ENCODE data around the gene FYN. TPM values are rescaled to one million over a fixed set of nuclear protein-coding genes. Genes with fewer than 3 reads are reported as not detected.

Gene FYN
- total RNA-seq, 1 experiment from 2014 or later = 7.2 TPM

GRCh38 chr6:111686932-111687266, 186.4 kb downstream of the FYN start:
- no peak overlapping the region for H3K4me3 Mint-ChIP-seq (ENCODE audit: unreplicated experiment)
- no TSS peak for BruUV-seq (replicated peaks)
- H3K36me3 Mint-ChIP-seq (ENCODE audit: insufficient read depth, unreplicated experiment) = no peaks in the 10 kb centered on the region
- Histone ChIP-seq H3K4me1 (no peaks in the 10 kb centered on the region), H3K27me3 (replicated peaks; ENCODE audit: control insufficient read depth, insufficient read depth, low read length) (no peaks in the 10 kb centered on the region), H3K36me3 (ENCODE audit: control insufficient read depth, insufficient read depth, low read length) (no peaks in the 10 kb centered on the region), H3K9me3 (no peaks in the 10 kb centered on the region), H3K4me3 (ENCODE audit: low read depth, low read length) (no peak overlapping the region)
- no peak for TF ChIP-seq CTCF (IDR thresholded peaks at IDR 0.05; ENCODE audit: insufficient read depth in 1 of 2, low read depth in 1 of 2, low read length in 1 of 2, severe bottlenecking in 1 of 2, unreplicated experiment in 1 of 2)
- H3K27ac Mint-ChIP-seq (ENCODE audit: unreplicated experiment) = no peak overlapping the region
- peaks cover 3% of the 10 kb centered on the region for H3K4me1 Mint-ChIP-seq (ENCODE audit: low read depth, unreplicated experiment)
- CTCF ChIA-PET = no interaction called here
- DNase-seq = no peak
- H3K9me3 Mint-ChIP-seq (ENCODE audit: unreplicated experiment) = peaks cover 9% of the 10 kb centered on the region
- POLR2A ChIA-PET = no interaction called here
- H3K27me3 Mint-ChIP-seq (ENCODE audit: insufficient read depth, unreplicated experiment) = no peaks in the 10 kb centered on the region
- intact Hi-C loops (cut with micrococcal nuclease; ENCODE audit: unreplicated experiment) = no loop called here

GRCh38 chr6:111686249-111686931, 186.9 kb downstream of the FYN start:
- Mint-ChIP-seq H3K4me1 (ENCODE audit: low read depth, unreplicated experiment) (no peaks in the 10 kb centered on the region), H3K27me3 (ENCODE audit: insufficient read depth, unreplicated experiment) (no peaks in the 10 kb centered on the region), H3K9me3 (ENCODE audit: unreplicated experiment) (peaks cover 9% of the 10 kb centered on the region), H3K4me3 (ENCODE audit: unreplicated experiment) (no peak overlapping the region), H3K27ac (ENCODE audit: unreplicated experiment) (no peak overlapping the region), H3K36me3 (ENCODE audit: insufficient read depth, unreplicated experiment) (no peaks in the 10 kb centered on the region)
- no peaks in the 10 kb centered on the region for H3K4me1 ChIP-seq
- ChIA-PET CTCF (no interaction called here), POLR2A (no interaction called here)
- no peak for DNase-seq
- H3K36me3 ChIP-seq (ENCODE audit: control insufficient read depth, insufficient read depth, low read length) = no peaks in the 10 kb centered on the region
- no peaks in the 10 kb centered on the region for H3K9me3 ChIP-seq
- TF ChIP-seq CTCF (IDR thresholded peaks at IDR 0.05; ENCODE audit: insufficient read depth in 1 of 2, low read depth in 1 of 2, low read length in 1 of 2, severe bottlenecking in 1 of 2, unreplicated experiment in 1 of 2) = no peak
- BruUV-seq (replicated peaks) = no TSS peak
- no peak overlapping the region for H3K4me3 ChIP-seq (ENCODE audit: low read depth, low read length)
- intact Hi-C loops (cut with micrococcal nuclease; ENCODE audit: unreplicated experiment) = no loop called here
- no peaks in the 10 kb centered on the region for H3K27me3 ChIP-seq (replicated peaks; ENCODE audit: control insufficient read depth, insufficient read depth, low read length)

- Histone ChIP-seq H3K9me3 (no peaks in the 10 kb centered on the region), H3K36me3 (ENCODE audit: control insufficient read depth, insufficient read depth, low read length) (no peaks in the 10 kb centered on the region), H3K4me1 (no peaks in the 10 kb centered on the region), H3K27me3 (replicated peaks; ENCODE audit: control insufficient read depth, insufficient read depth, low read length) (no peaks in the 10 kb centered on the region), H3K4me3 (ENCODE audit: low read depth, low read length) (no peak overlapping the region)
- Mint-ChIP-seq H3K9me3 (ENCODE audit: unreplicated experiment) (peaks cover 9% of the 10 kb centered on the region), H3K27ac (ENCODE audit: unreplicated experiment) (no peak overlapping the region), H3K27me3 (ENCODE audit: insufficient read depth, unreplicated experiment) (no peaks in the 10 kb centered on the region), H3K4me1 (ENCODE audit: low read depth, unreplicated experiment) (no peaks in the 10 kb centered on the region), H3K4me3 (ENCODE audit: unreplicated experiment) (no peak overlapping the region), H3K36me3 (ENCODE audit: insufficient read depth, unreplicated experiment) (no peaks in the 10 kb centered on the region)
- ChIA-PET POLR2A (no interaction called here), CTCF (no interaction called here)
- BruUV-seq (replicated peaks) = no TSS peak
- intact Hi-C loops (cut with micrococcal nuclease; ENCODE audit: unreplicated experiment) = no loop called here
- no peak for DNase-seq
- no peak for TF ChIP-seq CTCF (IDR thresholded peaks at IDR 0.05; ENCODE audit: insufficient read depth in 1 of 2, low read depth in 1 of 2, low read length in 1 of 2, severe bottlenecking in 1 of 2, unreplicated experiment in 1 of 2)
Observed at GRCh38 chr6:111685526-111685925, 187.7 kb downstream of the FYN start.
